ENCODE data around the gene PBX1.
"Not testable (repeated sequence)": the region's sequence is repeated elsewhere in the genome, so short reads cannot be mapped to it uniquely, and the experiment has no call there.

PBX1 gene

DNA sequence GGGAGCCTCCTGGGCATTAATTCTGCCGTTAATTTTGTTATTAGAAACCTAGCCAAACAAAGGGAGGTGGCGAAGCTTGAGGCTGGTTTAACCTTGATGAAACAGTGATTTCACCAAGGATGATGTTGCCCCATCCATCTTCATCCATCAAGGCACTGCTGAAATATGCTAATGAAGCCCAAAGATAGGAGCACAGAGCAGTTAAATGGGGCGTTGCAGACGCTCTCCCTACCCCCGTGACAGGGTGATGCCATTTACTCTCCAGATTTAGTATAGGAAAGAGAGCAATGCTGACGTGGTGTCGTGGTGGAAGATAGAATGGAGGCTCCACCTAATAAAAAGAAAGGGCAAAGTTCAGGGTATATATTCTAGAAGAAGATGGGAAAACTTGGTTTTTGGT, 84.0 kb downstream of the PBX1 start:
- DNase-seq (ENCODE audit: low read depth in 2 of 2) = no peak

GRCh38 chr1:164644268-164644667, 85.3 kb downstream of the PBX1 start:
- no peak for DNase-seq (ENCODE audit: low read depth in 2 of 2)

DNA sequence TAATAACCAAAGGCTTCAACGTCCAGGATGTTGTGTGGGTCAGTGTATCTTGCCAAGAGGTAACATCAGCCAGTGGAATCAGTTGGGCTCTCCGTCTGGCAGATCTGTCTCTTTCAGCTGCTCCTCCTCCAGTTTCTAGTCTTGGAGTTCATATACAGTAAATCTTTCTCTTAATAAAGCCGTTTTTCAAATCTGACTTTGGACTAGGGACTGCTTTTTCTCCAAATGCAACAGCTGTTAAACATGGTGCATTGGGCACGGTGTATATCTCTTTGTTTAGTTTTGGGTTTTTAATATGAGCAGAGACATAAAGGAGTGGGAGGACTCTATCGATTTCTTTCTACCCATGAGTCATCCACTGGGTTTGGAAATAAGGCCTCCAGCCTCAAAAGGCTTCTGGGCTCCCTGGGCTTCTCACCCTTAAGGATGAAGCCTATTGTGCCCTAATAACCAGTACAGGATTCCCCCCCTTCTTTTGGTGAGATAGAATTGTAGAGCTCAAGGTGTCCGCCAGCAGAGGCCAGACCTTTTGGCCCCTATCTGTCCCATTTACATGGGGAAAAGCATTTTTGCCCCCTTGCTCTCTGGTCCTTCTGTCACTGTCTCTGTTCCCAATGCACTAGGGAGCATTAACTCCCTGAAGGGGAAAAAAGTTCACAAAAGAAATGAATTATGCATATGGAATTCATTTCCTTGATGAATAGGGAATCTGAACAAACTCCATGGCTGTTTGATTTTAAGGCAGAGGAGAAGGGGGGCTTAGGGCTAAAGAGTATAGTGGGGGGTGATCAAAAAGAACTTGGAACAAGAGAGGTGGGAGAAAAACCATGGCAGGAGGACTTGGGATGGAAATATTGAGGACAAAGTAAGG, 86.0 kb downstream of the PBX1 start:
- no peak for DNase-seq (ENCODE audit: low read depth in 2 of 2)

- no peak for DNase-seq (ENCODE audit: low read depth in 2 of 2)
Observed at GRCh38 chr1:164645921-164646320, 86.9 kb downstream of the PBX1 start.

GRCh38 chr1:164647211-164647610, 88.2 kb downstream of the PBX1 start:
- DNase-seq (ENCODE audit: low read depth in 2 of 2) = no peak

GRCh38 chr1:164648636-164649035, 89.7 kb downstream of the PBX1 start:
- no peak for DNase-seq (ENCODE audit: low read depth in 2 of 2)

GRCh38 chr1:164649146-164649545, 90.2 kb downstream of the PBX1 start:
- DNase-seq (ENCODE audit: low read depth in 2 of 2) = no peak

DNA sequence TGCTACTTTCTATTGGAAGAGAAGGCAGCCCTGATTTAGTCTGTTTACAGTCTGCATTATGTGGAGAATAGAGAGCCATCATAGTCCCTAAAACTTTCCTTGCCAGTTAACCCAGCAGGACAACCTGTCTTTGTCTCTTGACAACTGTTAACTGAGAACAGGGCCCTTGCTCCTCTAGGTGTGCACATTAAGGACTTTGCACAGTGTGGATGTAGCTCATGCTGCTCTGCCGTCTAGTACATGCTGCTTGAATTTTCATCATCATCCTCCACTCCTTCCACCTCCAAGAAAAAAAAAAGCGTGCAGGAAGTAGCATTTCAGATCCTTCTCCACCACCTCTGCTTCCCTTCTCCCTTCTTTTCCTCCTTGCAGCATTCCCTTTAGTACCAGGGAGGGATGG, 91.5 kb downstream of the PBX1 start:
- DNase-seq (ENCODE audit: low read depth in 2 of 2) = no peak

GRCh38 chr1:164651351-164651951, 92.5 kb downstream of the PBX1 start:
- DNase-seq (ENCODE audit: low read depth in 2 of 2) = no peak

DNA sequence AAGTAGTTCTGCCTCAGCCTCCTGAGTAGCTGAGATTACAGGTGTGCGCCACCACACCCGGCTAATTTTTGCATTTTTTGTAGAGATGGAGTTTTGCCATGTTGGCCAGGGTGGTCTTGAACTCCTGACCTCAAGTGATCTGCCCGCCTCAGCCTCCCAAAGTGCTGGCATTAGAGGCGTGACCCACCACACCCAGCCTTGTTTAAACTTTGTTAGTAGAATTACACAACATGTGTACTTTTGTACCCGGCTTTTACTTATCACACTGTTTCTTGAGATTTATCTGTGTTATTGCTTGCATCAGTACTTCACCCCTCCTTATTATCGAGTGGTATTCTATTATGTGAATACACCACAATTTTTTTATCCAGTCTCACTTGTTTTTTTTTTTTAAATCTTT, 94.0 kb downstream of the PBX1 start:
- DNase-seq (ENCODE audit: low read depth in 2 of 2) = not testable (repeated sequence)

DNA sequence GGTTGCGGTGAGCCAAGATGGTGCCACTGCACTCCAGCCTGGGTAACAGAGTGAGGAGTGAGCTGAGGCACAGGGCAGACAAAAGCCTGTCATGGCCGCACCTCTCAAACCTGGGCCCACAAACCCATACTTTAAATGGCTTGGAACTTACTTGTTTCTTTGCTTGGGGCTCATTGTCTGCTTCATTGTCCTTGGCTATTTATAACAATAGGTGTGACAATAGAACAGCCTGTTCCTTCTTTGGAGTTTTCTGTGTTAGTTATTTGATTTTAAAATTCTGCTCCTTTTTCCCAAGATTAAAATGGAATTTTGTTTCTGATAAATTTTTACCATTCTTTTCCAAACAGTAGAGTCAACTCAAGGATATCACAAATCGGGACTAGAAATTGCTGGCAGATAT, 94.7 kb downstream of the PBX1 start:
- no peak for DNase-seq (ENCODE audit: low read depth in 2 of 2)

- no peak for DNase-seq (ENCODE audit: low read depth in 2 of 2)
Observed at GRCh38 chr1:164654200-164654599, 95.2 kb downstream of the PBX1 start.

- DNase-seq (ENCODE audit: low read depth in 2 of 2) = no peak
Observed at GRCh38 chr1:164658864-164659263, 99.9 kb downstream of the PBX1 start.

GRCh38 chr1:164659621-164660411, 100.8 kb downstream of the PBX1 start:
- no peak for DNase-seq (ENCODE audit: low read depth in 2 of 2)

DNA sequence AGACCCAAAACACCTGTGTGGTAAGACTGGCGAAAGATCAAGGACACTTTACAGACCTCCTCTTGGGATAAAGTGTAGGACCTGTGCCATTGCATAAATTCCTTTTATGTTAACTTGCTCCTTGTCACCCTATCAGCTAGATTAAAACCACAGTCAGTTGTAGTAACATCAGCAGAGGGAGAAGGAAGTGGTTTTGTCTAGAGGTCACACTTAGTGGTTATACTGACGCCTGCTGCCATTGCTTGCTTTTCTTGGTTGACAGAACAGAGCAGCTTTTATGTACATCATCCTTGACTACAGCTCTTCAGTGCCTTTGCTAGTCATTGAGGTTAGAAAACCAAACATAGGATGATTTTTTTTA, 101.4 kb downstream of the PBX1 start:
- no peak for DNase-seq (ENCODE audit: low read depth in 2 of 2)

DNA sequence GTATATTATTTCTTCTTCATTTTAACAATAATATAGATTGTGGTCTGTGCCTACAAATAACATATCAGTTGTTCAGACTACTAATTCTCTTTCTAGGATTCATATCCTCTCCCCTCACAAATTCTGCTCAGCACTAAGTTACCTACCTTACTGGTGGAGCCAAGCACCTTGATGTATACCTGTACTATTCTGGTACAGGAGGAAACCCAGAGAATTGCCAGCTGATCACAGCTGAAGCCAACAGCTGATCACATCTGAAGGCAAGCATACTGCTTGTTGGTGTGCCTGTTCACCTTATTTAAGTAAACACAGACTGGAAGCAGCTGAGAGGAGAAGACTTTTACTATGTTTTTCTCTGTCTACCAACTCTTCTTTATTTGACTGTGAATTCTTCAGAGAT, 101.8 kb downstream of the PBX1 start:
- no peak for DNase-seq (ENCODE audit: low read depth in 2 of 2)

DNA sequence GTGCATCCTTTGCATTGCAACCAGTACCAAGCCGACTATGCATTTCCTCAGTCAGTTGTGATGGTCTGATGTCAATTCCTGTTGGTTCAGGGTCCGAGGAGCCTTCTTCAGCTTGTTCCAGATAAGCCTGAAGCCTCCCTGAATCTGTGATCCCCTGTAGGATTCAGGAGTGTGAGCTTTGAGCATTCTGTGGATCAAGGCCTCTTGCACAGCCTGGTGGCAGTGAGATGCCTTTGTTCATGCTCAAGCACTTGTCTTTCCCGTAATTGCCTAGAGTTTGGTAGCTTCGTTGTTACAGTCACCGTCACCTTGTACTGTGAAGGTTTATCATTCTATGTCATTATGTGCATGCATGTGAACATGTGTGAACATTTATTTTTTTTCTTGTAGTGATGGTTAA, 103.5 kb downstream of the PBX1 start:
- DNase-seq (ENCODE audit: low read depth in 2 of 2) = no peak

GRCh38 chr1:164662955-164663354, 104.0 kb downstream of the PBX1 start:
- DNase-seq (ENCODE audit: low read depth in 2 of 2) = no peak

DNA sequence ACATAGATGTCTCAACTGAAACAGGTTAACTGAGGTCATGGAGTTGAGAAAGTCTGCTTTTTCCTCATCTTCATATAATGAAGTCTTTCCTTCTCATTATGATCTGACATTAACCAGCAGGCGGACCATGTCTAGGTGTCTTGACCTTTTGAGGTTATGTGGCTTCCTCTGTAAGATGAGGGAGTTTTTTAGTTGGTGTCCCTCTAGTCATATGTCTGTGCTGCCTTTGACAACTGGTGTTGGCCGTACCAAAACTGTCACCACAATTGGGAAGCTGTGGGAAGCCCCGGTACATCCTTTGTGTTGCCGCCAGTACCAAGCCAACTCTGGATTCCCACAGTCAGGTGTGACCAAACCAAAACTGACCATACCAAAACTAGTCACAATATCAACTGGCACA, 105.1 kb downstream of the PBX1 start:
- no peak for DNase-seq (ENCODE audit: low read depth in 2 of 2)

DNA sequence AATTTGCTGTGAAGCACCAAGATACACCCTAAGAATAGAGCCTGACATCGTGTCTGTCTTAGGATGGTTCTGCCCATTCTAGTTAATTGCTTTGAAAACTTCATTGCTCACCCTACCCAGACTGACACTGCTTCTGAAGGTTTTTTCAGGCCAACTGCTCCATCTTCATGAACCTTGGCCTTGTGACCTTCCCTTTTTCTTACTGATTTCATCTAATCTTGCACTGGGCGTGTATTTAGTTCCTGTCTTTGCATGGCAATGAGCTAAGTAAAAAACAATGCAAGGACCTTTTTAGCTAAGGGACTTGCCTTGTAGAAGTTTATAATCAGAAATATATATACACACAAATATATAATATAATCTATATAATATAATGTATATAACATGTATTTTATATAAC, 108.0 kb downstream of the PBX1 start:
- DNase-seq (ENCODE audit: low read depth in 2 of 2) = no peak

DNA sequence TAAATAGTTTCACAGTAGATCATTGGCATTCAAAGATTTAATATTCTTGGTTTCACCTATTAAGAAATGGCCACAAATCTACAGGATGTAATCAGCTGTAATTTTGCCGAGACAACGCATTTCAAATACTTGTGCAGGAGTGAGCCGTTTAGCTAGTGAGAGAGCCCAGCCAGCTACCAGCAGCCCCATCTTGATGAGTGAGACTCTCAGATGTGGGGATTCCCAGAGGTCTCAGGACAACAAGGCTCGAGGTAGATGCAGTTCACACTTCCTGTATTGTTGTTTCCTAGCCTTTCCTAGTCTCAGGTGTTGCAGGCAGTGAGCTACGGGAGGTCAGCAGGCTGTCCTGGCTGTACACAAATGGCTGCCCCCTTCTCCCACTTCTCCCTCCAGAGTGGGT, 108.6 kb downstream of the PBX1 start:
- no peak for DNase-seq (ENCODE audit: low read depth in 2 of 2)

- no peak for DNase-seq (ENCODE audit: low read depth in 2 of 2)
Observed at GRCh38 chr1:164668491-164669400, 109.8 kb downstream of the PBX1 start.

Data from activated CD4-positive, alpha-beta T cell treated with anti-CD3 and anti-CD28 coated beads for 24 hours (primary cell).